Astrocyte (in vitro differentiated cells and primary cell): ENCODE measurements around the gene NRG3. TPM values are rescaled to one million over a fixed set of nuclear protein-coding genes. Genes with fewer than 3 reads are reported as not detected.

ENCODE experiments used
- DNase-seq: peaks from one replicate; pipeline ENCODE4 v3.0.0-alpha.2; 2010; ENCODE audit warnings: low read depth
- FAIRE-seq: peaks from 2 replicates; lab custom pipeline; 2011; peaks lifted over from hg19 to GRCh38; lab: Jason Lieb, UNC
- H2AFZ ChIP-seq: 2 replicates; pipeline ENCODE4 v1.6.0; 2012; ENCODE audit warnings: low read depth, low read length, inconsistent platforms
- H3K27ac ChIP-seq: 2 replicates; pipeline ENCODE4 v1.5.1; 2011; ENCODE audit warnings: low read depth, low read length, inconsistent platforms
- H3K27me3 ChIP-seq: 2 replicates; pipeline ENCODE4 v1.6.0; 2011; ENCODE audit warnings: low read length, inconsistent platforms; ENCODE audit not compliant: insufficient read depth
- H3K36me3 ChIP-seq: 2 replicates; pipeline ENCODE4 v1.5.1; 2011; ENCODE audit warnings: low read length, inconsistent platforms; ENCODE audit not compliant: insufficient read depth
- H3K4me1 ChIP-seq: 2 replicates; pipeline ENCODE4 v1.5.1; 2011; ENCODE audit warnings: low read length, inconsistent platforms; ENCODE audit not compliant: insufficient read depth
- H3K4me2 ChIP-seq: 2 replicates; pipeline ENCODE4 v1.6.0; 2012; ENCODE audit warnings: low read length, inconsistent platforms
- H3K4me3 ChIP-seq: 2 replicates; pipeline ENCODE4 v1.5.1; 2011; ENCODE audit warnings: low read depth, mild to moderate bottlenecking, low read length, inconsistent platforms; ENCODE audit not compliant: insufficient read depth
- H3K79me2 ChIP-seq: 2 replicates; pipeline ENCODE4 v1.6.0; 2012; ENCODE audit warnings: mild to moderate bottlenecking, low read length, inconsistent platforms; ENCODE audit not compliant: insufficient read depth
- H3K9ac ChIP-seq: 2 replicates; pipeline ENCODE4 v1.6.0; 2012; ENCODE audit warnings: mild to moderate bottlenecking, low read length, inconsistent platforms
- H3K9me3 ChIP-seq: 2 replicates; pipeline ENCODE4 v1.5.1; 2012; ENCODE audit warnings: low read depth, mild to moderate bottlenecking, low read length, inconsistent platforms; ENCODE audit not compliant: insufficient read depth
- H4K20me1 ChIP-seq: 2 replicates; pipeline ENCODE4 v1.6.0; 2012; ENCODE audit warnings: low read length, inconsistent platforms; ENCODE audit not compliant: insufficient read depth
- H3K27ac Mint-ChIP-seq: one replicate; pipeline ENCODE4 v1.8.0; 2021; ENCODE audit warnings: mild to moderate bottlenecking, mixed read lengths; ENCODE audit not compliant: unreplicated experiment
- H3K27me3 Mint-ChIP-seq: one replicate; pipeline ENCODE4 v1.8.0; 2021; ENCODE audit warnings: low read depth, mixed read lengths; ENCODE audit not compliant: unreplicated experiment
- H3K36me3 Mint-ChIP-seq: one replicate; pipeline ENCODE4 v1.8.0; 2021; ENCODE audit warnings: low read depth, mixed read lengths; ENCODE audit not compliant: unreplicated experiment
- H3K4me1 Mint-ChIP-seq: one replicate; pipeline ENCODE4 v1.8.0; 2021; ENCODE audit warnings: low read depth, mixed read lengths; ENCODE audit not compliant: unreplicated experiment
- H3K4me3 Mint-ChIP-seq: one replicate; pipeline ENCODE4 v1.8.0; 2021; ENCODE audit warnings: mild to moderate bottlenecking, moderate library complexity, mixed read lengths; ENCODE audit not compliant: unreplicated experiment
- H3K9me3 Mint-ChIP-seq: one replicate; pipeline ENCODE4 v1.8.0; 2021; ENCODE audit warnings: mild to moderate bottlenecking, mixed read lengths; ENCODE audit not compliant: unreplicated experiment
- EZH2 ChIP-seq: IDR thresholded peaks from 2 replicates; pipeline ENCODE4 v1.6.1; 2012; ENCODE audit warnings: mild to moderate bottlenecking, low read length, inconsistent platforms; ENCODE audit not compliant: insufficient read depth
- total RNA-seq: library from RNA; stranded (reverse); gene quantifications from 2 replicates; pipeline ENCODE4 v1.2.1, GENCODE V29; 2021
- TF ChIP-seq, protein P1 (sequence below): IDR thresholded peaks from 2 replicates; pipeline ENCODE4 v1.5.1; 2011; ENCODE audit warnings: low read depth, mild to moderate bottlenecking, inconsistent platforms, low read length, moderate library complexity; ENCODE audit not compliant: insufficient read depth

Gene NRG3
- total RNA-seq, 1 donor from 2014 or later: 2.1 TPM

DNA sequence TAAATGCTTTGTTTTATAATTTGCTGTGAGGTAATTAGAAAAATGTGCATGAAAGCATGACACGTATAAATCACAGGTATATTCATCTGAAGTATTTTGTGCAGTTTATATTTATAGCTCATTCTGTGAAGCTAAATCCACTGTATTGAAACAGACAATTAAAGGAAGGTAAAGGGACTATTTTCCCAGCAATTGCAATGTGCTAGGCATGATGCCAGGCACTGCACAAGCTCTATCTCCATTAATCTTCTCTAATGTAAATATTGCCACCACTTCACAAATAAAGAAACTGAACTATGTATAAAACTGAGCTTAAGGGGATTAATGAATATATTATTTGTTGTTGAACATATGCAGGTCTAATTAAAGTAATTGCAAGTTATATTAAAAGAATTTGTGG, 1012.5 kb downstream of the NRG3 start:
- Histone ChIP-seq H3K9ac (no peak overlapping the region), H3K36me3 (no peaks in the 10 kb centered on the region), H4K20me1 (no peaks in the 10 kb centered on the region), H3K4me2 (no peak overlapping the region), H3K27me3 (no peaks in the 10 kb centered on the region), H3K79me2 (no peaks in the 10 kb centered on the region), H2AFZ (no peak overlapping the region), H3K27ac (no peak overlapping the region), H3K4me3 (no peak overlapping the region), H3K9me3 (no peaks in the 10 kb centered on the region), H3K4me1 (no peaks in the 10 kb centered on the region)
- Mint-ChIP-seq H3K27me3 (no peaks in the 10 kb centered on the region), H3K27ac (no peak overlapping the region), H3K36me3 (no peaks in the 10 kb centered on the region), H3K4me1 (peaks cover 7% of the 10 kb centered on the region), H3K9me3 (no peaks in the 10 kb centered on the region), H3K4me3 (no peak overlapping the region)
- no peak for FAIRE-seq
- TF ChIP-seq, protein P1, sequence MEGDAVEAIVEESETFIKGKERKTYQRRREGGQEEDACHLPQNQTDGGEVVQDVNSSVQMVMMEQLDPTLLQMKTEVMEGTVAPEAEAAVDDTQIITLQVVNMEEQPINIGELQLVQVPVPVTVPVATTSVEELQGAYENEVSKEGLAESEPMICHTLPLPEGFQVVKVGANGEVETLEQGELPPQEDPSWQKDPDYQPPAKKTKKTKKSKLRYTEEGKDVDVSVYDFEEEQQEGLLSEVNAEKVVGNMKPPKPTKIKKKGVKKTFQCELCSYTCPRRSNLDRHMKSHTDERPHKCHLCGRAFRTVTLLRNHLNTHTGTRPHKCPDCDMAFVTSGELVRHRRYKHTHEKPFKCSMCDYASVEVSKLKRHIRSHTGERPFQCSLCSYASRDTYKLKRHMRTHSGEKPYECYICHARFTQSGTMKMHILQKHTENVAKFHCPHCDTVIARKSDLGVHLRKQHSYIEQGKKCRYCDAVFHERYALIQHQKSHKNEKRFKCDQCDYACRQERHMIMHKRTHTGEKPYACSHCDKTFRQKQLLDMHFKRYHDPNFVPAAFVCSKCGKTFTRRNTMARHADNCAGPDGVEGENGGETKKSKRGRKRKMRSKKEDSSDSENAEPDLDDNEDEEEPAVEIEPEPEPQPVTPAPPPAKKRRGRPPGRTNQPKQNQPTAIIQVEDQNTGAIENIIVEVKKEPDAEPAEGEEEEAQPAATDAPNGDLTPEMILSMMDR: no peak
- no peak for TF ChIP-seq EZH2
- no peak for DNase-seq

DNA sequence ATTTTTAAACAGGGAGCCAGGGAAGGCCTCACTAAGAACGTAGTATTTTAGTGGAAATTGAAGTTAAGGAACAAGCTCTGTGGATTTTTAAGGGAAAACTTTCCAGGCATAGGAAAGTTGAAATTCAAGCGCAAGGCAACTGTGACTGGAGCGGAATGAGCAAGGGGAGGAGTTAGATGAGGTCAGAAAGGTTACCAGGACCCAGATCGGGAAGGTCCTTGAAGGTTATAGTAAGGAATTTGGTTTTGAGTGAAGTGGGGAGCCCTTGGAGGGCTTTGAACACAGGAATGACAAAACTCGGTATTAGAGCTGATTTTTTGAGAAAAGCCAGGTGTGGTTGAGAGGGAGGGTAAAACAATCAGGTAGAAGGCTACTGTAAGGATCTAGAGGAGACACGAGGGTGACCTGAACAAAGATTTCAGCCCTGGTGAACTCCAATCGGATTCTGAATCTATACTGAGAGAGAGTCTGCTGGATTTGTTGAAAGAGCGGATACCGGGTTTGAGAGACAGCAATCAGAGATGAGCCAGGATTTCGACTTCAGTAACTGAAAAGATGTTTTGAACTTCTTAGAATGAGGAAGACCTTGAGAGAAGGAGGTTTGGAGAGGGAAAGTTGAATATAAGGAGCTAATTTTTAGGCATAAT, 1013.9 kb downstream of the NRG3 start:
- Mint-ChIP-seq H3K27ac (no peak overlapping the region), H3K4me1 (no peaks in the 10 kb centered on the region), H3K4me3 (no peak overlapping the region), H3K27me3 (no peaks in the 10 kb centered on the region), H3K36me3 (no peaks in the 10 kb centered on the region), H3K9me3 (no peaks in the 10 kb centered on the region)
- TF ChIP-seq, protein P1: no peak
- TF ChIP-seq EZH2: no peak
- Histone ChIP-seq H3K4me1 (no peaks in the 10 kb centered on the region), H3K4me3 (no peak overlapping the region), H3K79me2 (no peaks in the 10 kb centered on the region), H4K20me1 (no peaks in the 10 kb centered on the region), H3K27me3 (no peaks in the 10 kb centered on the region), H3K9ac (no peak overlapping the region), H3K9me3 (no peaks in the 10 kb centered on the region), H3K27ac (no peak overlapping the region), H3K36me3 (no peaks in the 10 kb centered on the region), H2AFZ (no peak overlapping the region), H3K4me2 (no peak overlapping the region)
- DNase-seq (no peak), FAIRE-seq (no peak)

DNA sequence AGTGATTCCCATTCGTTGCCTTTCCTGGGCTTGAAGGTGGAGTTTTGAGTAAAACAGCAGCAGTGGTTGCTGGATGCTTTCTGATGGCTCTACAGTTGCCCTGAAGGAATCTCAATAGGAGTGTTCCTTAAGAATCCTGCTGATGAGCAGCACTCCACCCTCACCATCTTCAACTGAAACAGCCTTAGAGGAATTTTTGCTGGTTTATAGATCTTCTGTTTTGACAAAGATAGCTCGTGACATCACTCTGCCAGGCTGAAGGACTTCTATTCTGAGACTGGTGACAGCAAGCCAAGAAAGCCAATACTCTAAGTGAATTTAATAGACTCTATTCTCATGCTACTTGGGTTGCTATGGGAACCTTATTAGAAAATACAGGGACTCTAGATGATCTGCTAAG, 1014.7 kb downstream of the NRG3 start:
- Mint-ChIP-seq H3K4me1 (no peaks in the 10 kb centered on the region), H3K27ac (no peak overlapping the region), H3K27me3 (no peaks in the 10 kb centered on the region), H3K9me3 (no peaks in the 10 kb centered on the region), H3K4me3 (no peak overlapping the region), H3K36me3 (no peaks in the 10 kb centered on the region)
- H3K9ac ChIP-seq: no peak overlapping the region
- no peaks in the 10 kb centered on the region for H3K4me1 ChIP-seq
- DNase-seq: no peak
- H3K4me2 ChIP-seq: no peak overlapping the region
- FAIRE-seq: no peak
- no peaks in the 10 kb centered on the region for H3K27me3 ChIP-seq
- no peaks in the 10 kb centered on the region for H4K20me1 ChIP-seq
- no peaks in the 10 kb centered on the region for H3K36me3 ChIP-seq
- no peaks in the 10 kb centered on the region for H3K79me2 ChIP-seq
- no peak overlapping the region for H2AFZ ChIP-seq
- H3K4me3 ChIP-seq: no peak overlapping the region
- no peak overlapping the region for H3K27ac ChIP-seq
- H3K9me3 ChIP-seq: no peaks in the 10 kb centered on the region
- TF ChIP-seq, protein P1: no peak
- no peak for TF ChIP-seq EZH2
